GM18909 (cell line): ENCODE results near the gene MYL4.
"Not testable (repeated sequence)": the region's sequence is repeated elsewhere in the genome, so short reads cannot be mapped to it uniquely, and the experiment has no call there.

Experiments
- ATAC-seq: cut with Tn5 transposase; IDR thresholded peaks from one replicate; pipeline ENCODE4 v1.9.1; 2021; ENCODE audit warnings: mild to moderate bottlenecking; ENCODE audit not compliant: unreplicated experiment, poor library complexity

The MYL4 gene

GRCh38 chr17:47268964-47269363, 59.8 kb downstream of the MYL4 start:
- not testable (repeated sequence) for ATAC-seq

GRCh38 chr17:47269561-47270280, 60.6 kb downstream of the MYL4 start:
- not testable (repeated sequence) for ATAC-seq

GRCh38 chr17:47270946-47271705, 62.0 kb downstream of the MYL4 start:
- no peak for ATAC-seq

GRCh38 chr17:47272491-47272890, 63.3 kb downstream of the MYL4 start:
- ATAC-seq: no peak

- no peak for ATAC-seq
Measured at GRCh38 chr17:47273245-47273644, 64.1 kb downstream of the MYL4 start.
